GM23338 (cell line): ENCODE results near the gene GAS6.

Experiments
- CREB1 ChIP-seq: fragments of 250-450 bp; sonication (Bioruptor Pico); IDR thresholded peaks from 2 replicates; pipeline ENCODE4 v1.5.0; 2020; ENCODE audit warnings: low read depth, mild to moderate bottlenecking, moderate library complexity
- CTCF ChIP-seq, 2 experiments: fragments of 200-600 bp in 1 of 2; sonication (generic) in 1 of 2; conservative IDR thresholded peaks; 2 replicates each; pipeline versions ENCODE4 v1.5.1 to v1.6.1; 2016 to 2017; ENCODE audit warnings: antibody characterized with exemption in 2 of 2, low read depth in 2 of 2, mild to moderate bottlenecking in 2 of 2, moderate library complexity in 1 of 2
- ETS1 ChIP-seq: IDR thresholded peaks from 2 replicates; pipeline ENCODE4 v1.6.1; 2016; ENCODE audit warnings: antibody characterized with exemption
- EZH2 ChIP-seq: fragments of 200-600 bp; sonication (generic); IDR thresholded peaks from one replicate; pipeline ENCODE4 v1.8.0; 2017; ENCODE audit warnings: antibody characterized with exemption, mild to moderate bottlenecking, low read depth; ENCODE audit not compliant: unreplicated experiment
- EZH2phosphoT487 ChIP-seq: fragments of 200-600 bp; sonication (generic); IDR thresholded peaks from one replicate; pipeline ENCODE4 v1.8.1; 2018; ENCODE audit warnings: antibody characterized with exemption; ENCODE audit not compliant: unreplicated experiment
- JUNB ChIP-seq: IDR thresholded peaks from one replicate; pipeline ENCODE4 v1.6.1; 2016; ENCODE audit warnings: antibody characterized with exemption; ENCODE audit not compliant: unreplicated experiment
- NANOG ChIP-seq: IDR thresholded peaks from 2 replicates; pipeline ENCODE4 v1.6.1; 2016; ENCODE audit warnings: antibody characterized with exemption, borderline replicate concordance
- POLR2AphosphoS5 ChIP-seq: IDR thresholded peaks from 2 replicates; pipeline ENCODE4 v1.6.1; 2016; ENCODE audit warnings: antibody characterized with exemption, low read depth
- REST ChIP-seq: IDR thresholded peaks from one replicate; pipeline ENCODE4 v1.6.1; 2018; ENCODE audit warnings: antibody characterized with exemption; ENCODE audit not compliant: unreplicated experiment
- STAT1 ChIP-seq: IDR thresholded peaks from one replicate; pipeline ENCODE4 v1.6.1; 2016; ENCODE audit warnings: antibody characterized with exemption; ENCODE audit not compliant: unreplicated experiment
- ZNF114 ChIP-seq: fragments of 250-450 bp; sonication (Bioruptor Pico); IDR thresholded peaks from 2 replicates; pipeline ENCODE4 v1.5.0; 2020; ENCODE audit warnings: mild to moderate bottlenecking, moderate library complexity
- ZNF331 ChIP-seq: fragments of 250-450 bp; sonication (Bioruptor Pico); IDR thresholded peaks from 2 replicates; pipeline ENCODE4 v1.5.0; 2020; ENCODE audit warnings: low read depth, mild to moderate bottlenecking, moderate library complexity
- ZNF462 ChIP-seq: fragments of 250-450 bp; sonication (Bioruptor Pico); IDR thresholded peaks from 2 replicates; pipeline ENCODE4 v1.5.0; 2020; ENCODE audit warnings: mild to moderate bottlenecking, moderate library complexity

DNA sequence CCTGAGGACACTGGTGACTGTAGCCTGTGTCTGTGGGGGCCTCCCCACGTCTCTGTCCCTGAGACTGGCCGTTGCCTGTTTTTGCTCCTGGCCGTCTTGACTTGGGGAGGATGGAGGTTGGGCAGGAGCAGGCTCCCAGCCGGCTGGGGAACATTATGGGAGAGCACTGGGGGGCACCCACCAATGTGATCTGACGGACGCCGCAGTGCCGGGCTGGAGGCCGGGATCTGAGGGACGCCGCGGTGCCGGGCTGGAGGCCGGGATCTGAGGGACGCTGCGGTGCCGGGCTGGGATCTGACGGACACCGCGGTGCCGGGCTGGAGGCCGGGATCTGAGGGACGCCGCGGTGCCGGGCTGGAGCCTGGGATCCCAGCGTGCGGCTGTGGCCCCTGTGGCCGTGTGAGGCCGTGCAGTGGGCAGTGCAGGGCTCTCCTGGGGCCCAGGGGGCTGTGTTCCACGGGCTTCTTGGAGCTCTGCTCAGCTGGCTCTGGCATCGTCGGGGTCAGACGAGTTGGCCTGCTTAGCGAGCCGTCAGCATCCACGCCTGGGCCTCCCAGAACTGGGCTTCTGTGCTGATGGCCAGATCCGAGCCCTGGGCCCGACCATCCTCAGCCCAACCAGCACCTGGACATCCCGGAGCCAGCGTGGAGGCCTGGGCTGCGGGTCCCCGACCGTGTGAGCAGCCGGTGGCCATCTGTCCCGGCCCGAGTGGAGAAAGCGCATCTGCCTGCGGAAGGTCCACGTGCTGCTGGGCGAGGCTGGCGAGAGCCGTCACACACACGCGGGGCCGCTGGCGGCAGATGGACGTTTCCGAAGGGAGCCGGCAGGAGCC is 45.8 kb downstream of the GAS6 start:
- TF ChIP-seq EZH2phosphoT487 (no peak), CTCF (conservative IDR thresholded peaks at IDR 0.05; ENCODE audit: low read depth in 2 of 2) (no peak), POLR2AphosphoS5 (no peak), ZNF114 (CRISPR knock-in tag) (no peak), REST (no peak), EZH2 (no peak), ETS1 (no peak), JUNB (no peak), CREB1 (CRISPR knock-in tag) (no peak), STAT1 (no peak), ZNF331 (CRISPR knock-in tag) (no peak), ZNF462 (CRISPR knock-in tag) (no peak), NANOG (no peak)
